Measurements from ENCODE around the gene HBB. TPM values are rescaled to one million over a fixed set of nuclear protein-coding genes. Genes with fewer than 3 reads are reported as not detected.
A peak's percentile ranks its signal among the peaks of the same experiment; 100 is the strongest.

Gene HBB
- total and polyA plus RNA-seq, 2 of the 4 experiments (the other 2 are of a cell fraction), result 0.24 TPM; not detected in 1

- Histone ChIP-seq H3K4me3 (ENCODE audit: insufficient read depth, low read depth, low read length) (no peak overlapping the region), H3K56ac (ENCODE audit: extremely low read depth, insufficient read depth, low read length) (no peak overlapping the region), H2AK9ac (replicated peaks; ENCODE audit: low read depth, low read length, poor library complexity) (no peak overlapping the region), H3K4ac (ENCODE audit: low read depth, low read length) (no peak overlapping the region), H3K36me3 (ENCODE audit: control insufficient read depth, insufficient read depth, low read length) (no peaks in the 10 kb centered on the region), H2BK5ac (ENCODE audit: low read depth, low read length, poor library complexity, severe bottlenecking) (no peak overlapping the region), H3K18ac (ENCODE audit: low read depth, low read length) (no peak overlapping the region), H3K4me2 (ENCODE audit: low read depth, low read length) (no peak overlapping the region), H2BK120ac (ENCODE audit: low read depth, low read length) (peak overlapping the region; percentile 70), H3K27ac (ENCODE audit: insufficient read depth, low read length) (no peak overlapping the region), H4K8ac (ENCODE audit: low read depth in 2 of 2, low read length in 2 of 2) (no peak overlapping the region), H4K91ac (ENCODE audit: insufficient read depth, low read depth, low read length) (no peak overlapping the region), H3K79me1 (ENCODE audit: low read depth in 1 of 2, low read length in 2 of 2) (no peaks in the 10 kb centered on the region), H3K14ac (replicated peaks; ENCODE audit: low read depth, low read length) (no peak overlapping the region), H3K27me3 (ENCODE audit: control insufficient read depth, insufficient read depth, low read length) (no peaks in the 10 kb centered on the region), H3K9me1 (ENCODE audit: insufficient read depth, low read length) (peaks cover 6% of the 10 kb centered on the region; the same call in 1 of the 2 replicates), H3K9ac (ENCODE audit: low read depth, low read length) (no peak overlapping the region), H4K5ac (ENCODE audit: low read depth, low read length) (no peak overlapping the region), H3K23ac (ENCODE audit: low read depth, low read length) (no peak overlapping the region), H2AK5ac (ENCODE audit: low read depth, low read length) (no peak overlapping the region), H3K9me3 (ENCODE audit: control insufficient read depth, insufficient read depth, low read length) (no peaks in the 10 kb centered on the region), H2BK20ac (ENCODE audit: low read depth, low read length) (no peak overlapping the region), H4K20me1 (ENCODE audit: insufficient read depth, low read length) (no peaks in the 10 kb centered on the region), H2AFZ (replicated peaks; ENCODE audit: low read length, poor library complexity) (no peak overlapping the region), H2BK15ac (ENCODE audit: low read depth, low read length) (no peak overlapping the region), H3K4me1 (ENCODE audit: control insufficient read depth, insufficient read depth, low read length) (peaks cover 3% of the 10 kb centered on the region)
- in situ Hi-C loops (cut with MboI; ENCODE audit: low sequenced_read_pairs) (no loop called here), dilution Hi-C loops (cut with HindIII; ENCODE audit: low sequenced_read_pairs, unreplicated experiment) (no loop called here), intact Hi-C loops (cut with micrococcal nuclease) (no loop called here)
- ATAC-seq (ENCODE audit: low read depth) (no peak), DNase-seq (no peak)
- ChIA-PET POLR2A (ENCODE audit: unreplicated experiment) (no interaction called here), CTCF (no interaction called here)
- TF ChIP-seq MAFK (IDR thresholded peaks at IDR 0.05; ENCODE audit: low read depth, low read length) (peak; percentile 61; the same call in 1 of the 2 replicates), SMC3 (IDR thresholded peaks at IDR 0.05; ENCODE audit: low read depth, low read length) (no peak), RFX5 (IDR thresholded peaks at IDR 0.05; ENCODE audit: low read depth, low read length) (no peak)
- 14% methylated on average over 1 of the region's 5 CpGs; no CpG with 5 or more reads in 1 of the 2 experiments for WGBS, 2 experiments (ENCODE audit: extremely low coverage in 2 of 2, insufficient read length in 1 of 2)
- no TSS peak for BruUV-seq (replicated peaks)
Measured at GRCh38 chr11:5235364-5236095, 8.7 kb upstream of the HBB start.
